BJ (cell line): ENCODE data around the gene ADARB1. TPM values are rescaled to one million over a fixed set of nuclear protein-coding genes. Genes with fewer than 3 reads are reported as not detected.
"Not testable (repeated sequence)": the region's sequence is repeated elsewhere in the genome, so short reads cannot be mapped to it uniquely, and the experiment has no call there.

Experiments
- CTCF ChIA-PET: fragments of 350-600 bp; formaldehyde crosslinking; extraction: SDS; loops from one replicate; lab custom pipeline; 2021; ENCODE audit warnings: antibody characterized with exemption, inconsistent platforms; lab: Yijun Ruan, JAX
- POLR2A ChIA-PET: fragments of 300-600 bp; sonication (Branson Sonifier 250); formaldehyde crosslinking; extraction: SDS; loops from one replicate; lab custom pipeline; 2021; ENCODE audit warnings: antibody characterized with exemption; lab: Charles Lee
- DNase-seq: peaks from one replicate; pipeline ENCODE4 v3.0.0-alpha.2; 2011; ENCODE audit warnings: low read depth
- H3K27me3 ChIP-seq: 2 replicates; pipeline ENCODE4 v1.6.0; 2011; ENCODE audit warnings: low read length; ENCODE audit not compliant: control insufficient read depth, insufficient read depth
- H3K36me3 ChIP-seq: 2 replicates; pipeline ENCODE4 v1.5.1; 2011; ENCODE audit warnings: low read length; ENCODE audit not compliant: control insufficient read depth, insufficient read depth
- H3K4me3 ChIP-seq: 2 replicates; pipeline ENCODE4 v1.5.1; 2011; ENCODE audit warnings: low read depth, mild to moderate bottlenecking, control low read depth, low read length
- CTCF ChIP-seq: IDR thresholded peaks from 2 replicates; pipeline ENCODE4 v1.5.1; 2011; ENCODE audit warnings: low read depth, mild to moderate bottlenecking, control low read depth, inconsistent platforms, low read length, moderate library complexity; ENCODE audit not compliant: insufficient read depth
- polyA minus RNA-seq: library from RNA; depleted of rRNA, polyadenylated mRNA; stranded (reverse); fragments of >200 nt; gene quantifications from 2 replicates; pipeline ENCODE4 v1.2.3, GENCODE V29; 2011; rRNA and poly(A)+ RNA removed
- polyA plus RNA-seq: library from polyadenylated mRNA; depleted of rRNA; stranded (reverse); fragments of >200 nt; gene quantifications from 2 replicates; pipeline ENCODE4 v1.2.3, GENCODE V29; 2011; rRNA removed

Gene ADARB1
- polyA plus RNA-seq (8.9 and 10.9 TPM in 2 replicates), polyA minus RNA-seq (13.5 and 15.4 TPM in 2 replicates)

- no peaks in the 10 kb centered on the region for H3K27me3 ChIP-seq
- peak within 1 kb of the TSS; percentile 84 for H3K4me3 ChIP-seq
- no peak for TF ChIP-seq CTCF
- CTCF ChIA-PET, result interaction anchor here (1.0 to 2.0 kb wide), 5 partner anchors 54 to 124 kb away, joined by 3 to 5 read pairs (median 4); no protein-coding TSS in a partner anchor
- H3K36me3 ChIP-seq, result no peaks in the 10 kb centered on the region
- no peak for DNase-seq
- POLR2A ChIA-PET, result no interaction called here
Observed at GRCh38 chr21:45074048-45074817, at the start of gene ADARB1. TSS of gene ADARB1 (plus strand) at chr21:45074580. CDS start at chr21:45171657, 97,077 bp downstream.

- Histone ChIP-seq H3K27me3 (0 out of 2 replicates have a peak, but pooled peaks cover 2% of the 10 kb centered on the region), H3K36me3 (no peaks in the 10 kb centered on the region), H3K4me3 (no peak overlapping the region)
- ChIA-PET CTCF (interaction anchor here (0.7 kb wide), 1 partner anchor 9 kb away, joined by 3 read pairs; no protein-coding TSS in a partner anchor), POLR2A (no interaction called here)
- no peak for TF ChIP-seq CTCF
- no peak for DNase-seq
Observed at GRCh38 chr21:45026066-45026745, 48.2 kb upstream of the ADARB1 start.

- no peak for DNase-seq
- CTCF ChIA-PET, result interaction anchor here (0.8 kb wide), 1 partner anchor 77 kb away, joined by 3 read pairs; no protein-coding TSS in a partner anchor
- Histone ChIP-seq H3K27me3 (0 out of 2 replicates have a peak, but pooled peaks cover 2% of the 10 kb centered on the region), H3K4me3 (no peak overlapping the region), H3K36me3 (no peaks in the 10 kb centered on the region)
- POLR2A ChIA-PET, result no interaction called here
- TF ChIP-seq CTCF, result no peak
Observed at GRCh38 chr21:45026826-45027225, 47.6 kb upstream of the ADARB1 start.

- H3K36me3 ChIP-seq, result no peaks in the 10 kb centered on the region
- H3K27me3 ChIP-seq, result peaks cover 2% of the 10 kb centered on the region; the same call in 1 of the 2 replicates
- ChIA-PET POLR2A (no interaction called here), CTCF (interaction anchor here (0.8 kb wide), 1 partner anchor 78 kb away, joined by 3 read pairs; no protein-coding TSS in a partner anchor)
- no peak overlapping the region for H3K4me3 ChIP-seq
- DNase-seq, result no peak
- TF ChIP-seq CTCF, result no peak
Observed at GRCh38 chr21:45027241-45028196, 46.9 kb upstream of the ADARB1 start.

- H3K27me3 ChIP-seq, CTCF ChIA-PET, H3K4me3 ChIP-seq, H3K36me3 ChIP-seq, DNase-seq, POLR2A ChIA-PET: not testable (repeated sequence)
Observed at GRCh38 chr21:45028645-45029044, 45.7 kb upstream of the ADARB1 start.
